IPS-18a (cell line): ENCODE results near the gene WDHD1.
"Not testable (repeated sequence)": the region's sequence is repeated elsewhere in the genome, so short reads cannot be mapped to it uniquely, and the experiment has no call there.

Source experiments
- H3K27ac ChIP-seq: one replicate; pipeline ENCODE4 v1.5.1; 2013; ENCODE audit warnings: low read length
- H3K27me3 ChIP-seq: one replicate; pipeline ENCODE4 v1.6.1; 2013; ENCODE audit warnings: mild to moderate bottlenecking, low read length; ENCODE audit not compliant: control insufficient read depth, insufficient read depth
- H3K36me3 ChIP-seq: one replicate; pipeline ENCODE4 v1.6.1; 2013; ENCODE audit warnings: low read depth, low read length; ENCODE audit not compliant: control insufficient read depth
- H3K4me1 ChIP-seq: one replicate; pipeline ENCODE4 v1.6.1; 2013; ENCODE audit warnings: low read depth, low read length; ENCODE audit not compliant: control insufficient read depth
- H3K4me3 ChIP-seq: one replicate; pipeline ENCODE4 v1.5.1; 2013; ENCODE audit warnings: low read length
- H3K9ac ChIP-seq: one replicate; pipeline ENCODE4 v1.6.1; 2013; ENCODE audit warnings: mild to moderate bottlenecking, low read length, moderate library complexity
- H3K9me3 ChIP-seq: one replicate; pipeline ENCODE4 v1.6.1; 2013; ENCODE audit warnings: low read depth, low read length; ENCODE audit not compliant: control insufficient read depth

WDHD1 gene

DNA sequence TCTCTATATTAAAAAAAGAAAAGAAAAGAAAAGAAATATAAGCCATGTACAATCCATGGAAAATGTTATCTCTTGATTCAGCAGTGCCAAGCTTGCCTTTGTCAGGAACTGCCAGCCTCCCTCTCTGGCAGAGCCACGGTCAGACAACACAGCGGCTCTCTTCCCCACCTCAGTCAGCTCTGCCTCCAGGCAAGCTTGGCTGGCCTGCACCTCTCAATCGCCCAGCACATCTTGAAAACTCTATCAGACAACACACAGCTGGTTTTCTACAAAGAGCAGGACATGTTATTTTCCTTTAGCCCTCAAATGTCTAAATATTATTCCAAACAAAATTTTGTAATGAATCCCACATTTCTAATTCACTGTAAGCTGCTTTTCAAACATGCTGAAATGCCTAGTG is 104.3 kb downstream of the WDHD1 start:
- H3K27me3 ChIP-seq, result no peaks in the 10 kb centered on the region
- H3K9ac ChIP-seq, result no peak overlapping the region
- H3K27ac ChIP-seq, result no peak overlapping the region
- H3K4me3 ChIP-seq, result no peak overlapping the region
- H3K9me3 ChIP-seq, result no peaks in the 10 kb centered on the region
- H3K36me3 ChIP-seq, result no peaks in the 10 kb centered on the region
- H3K4me1 ChIP-seq, result no peaks in the 10 kb centered on the region

DNA sequence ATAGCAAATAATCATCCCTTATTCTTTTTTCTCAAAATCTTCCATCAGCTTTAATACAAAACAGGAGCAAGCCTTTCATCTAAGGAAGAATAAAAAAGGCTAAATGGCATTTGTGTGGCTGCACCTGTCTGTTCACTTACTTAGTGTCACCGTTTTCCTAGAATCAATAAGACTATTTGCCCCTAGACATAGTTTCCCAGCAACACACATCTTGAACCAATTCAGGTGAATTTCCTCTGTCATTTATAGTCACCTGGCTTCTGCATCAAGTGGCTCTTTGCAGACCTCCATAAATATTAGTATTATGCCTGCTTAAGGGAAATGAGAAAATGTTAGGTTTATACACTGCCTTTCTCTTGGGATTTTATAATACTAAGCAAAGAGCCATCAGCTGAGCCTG is 106.8 kb downstream of the WDHD1 start:
- H3K36me3 ChIP-seq, result no peaks in the 10 kb centered on the region
- H3K4me1 ChIP-seq, result no peaks in the 10 kb centered on the region
- no peak overlapping the region for H3K27ac ChIP-seq
- no peaks in the 10 kb centered on the region for H3K9me3 ChIP-seq
- H3K9ac ChIP-seq, result no peak overlapping the region
- no peak overlapping the region for H3K4me3 ChIP-seq
- no peaks in the 10 kb centered on the region for H3K27me3 ChIP-seq

DNA sequence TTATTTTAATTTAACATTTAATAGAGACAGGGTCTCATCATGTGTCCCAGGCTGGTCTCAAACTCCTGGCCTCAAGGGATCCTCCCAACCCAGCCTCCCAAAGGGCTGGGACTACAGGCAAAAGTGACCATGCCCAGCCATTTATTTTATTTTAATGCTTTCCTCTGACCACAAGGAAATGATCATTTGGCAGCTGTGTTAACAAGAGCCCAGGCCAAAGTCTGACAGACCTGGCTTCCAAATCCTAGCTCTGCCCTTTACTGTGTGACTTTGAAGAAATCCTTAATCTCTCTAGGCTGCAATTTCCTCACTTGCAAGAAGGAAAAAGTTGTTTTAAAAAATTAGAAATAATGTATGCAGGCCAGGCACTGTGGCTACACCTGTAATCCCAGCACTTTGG is 107.6 kb downstream of the WDHD1 start:
- Histone ChIP-seq H3K4me1 (no peaks in the 10 kb centered on the region), H3K27ac (no peak overlapping the region), H3K27me3 (no peaks in the 10 kb centered on the region), H3K4me3 (no peak overlapping the region), H3K36me3 (no peaks in the 10 kb centered on the region), H3K9ac (no peak overlapping the region), H3K9me3 (no peaks in the 10 kb centered on the region)

DNA sequence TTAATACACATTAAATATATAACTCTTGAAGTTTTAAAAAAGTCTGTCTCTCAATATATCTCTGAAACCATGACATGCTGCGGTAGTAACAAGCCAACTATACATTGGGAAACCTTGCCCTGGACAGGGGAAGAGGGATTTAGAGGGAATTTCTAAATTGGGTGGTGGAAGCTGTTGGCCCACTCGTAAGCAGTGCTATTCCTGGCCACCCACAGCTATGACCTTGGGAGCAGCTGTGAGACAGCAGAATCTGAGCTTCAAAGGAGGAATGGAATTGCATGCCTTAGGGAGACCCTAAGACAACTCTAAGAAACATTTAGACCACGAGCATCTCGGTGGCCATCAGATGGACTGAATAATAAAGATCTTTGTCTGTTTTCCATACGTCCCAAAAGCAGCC is 108.5 kb downstream of the WDHD1 start:
- Histone ChIP-seq H3K36me3 (no peaks in the 10 kb centered on the region), H3K27ac (no peak overlapping the region), H3K27me3 (no peaks in the 10 kb centered on the region), H3K4me1 (no peaks in the 10 kb centered on the region), H3K9ac (no peak overlapping the region), H3K4me3 (no peak overlapping the region), H3K9me3 (no peaks in the 10 kb centered on the region)

DNA sequence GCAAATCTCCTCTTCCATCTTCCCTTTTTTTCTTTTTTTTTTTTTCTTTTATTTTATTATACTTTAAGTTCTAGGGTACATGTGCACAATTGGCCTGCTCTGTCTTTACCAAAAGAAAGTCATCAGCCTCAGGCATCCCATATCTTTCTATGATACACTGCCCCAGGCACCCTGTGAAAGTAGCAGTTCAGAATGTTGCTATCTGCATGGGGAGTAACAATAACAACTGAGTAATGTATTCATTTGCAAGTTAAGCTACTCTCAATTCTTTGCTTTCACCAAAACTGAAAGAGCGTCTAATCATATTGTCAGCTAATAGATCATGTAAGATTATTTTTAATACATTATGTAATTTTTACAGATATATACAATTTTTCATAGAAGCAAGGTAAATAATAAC is 110.8 kb downstream of the WDHD1 start:
- Histone ChIP-seq H3K27ac (no peak overlapping the region), H3K9me3 (no peaks in the 10 kb centered on the region), H3K9ac (no peak overlapping the region), H3K27me3 (no peaks in the 10 kb centered on the region), H3K4me3 (no peak overlapping the region), H3K36me3 (no peaks in the 10 kb centered on the region), H3K4me1 (no peaks in the 10 kb centered on the region)

DNA sequence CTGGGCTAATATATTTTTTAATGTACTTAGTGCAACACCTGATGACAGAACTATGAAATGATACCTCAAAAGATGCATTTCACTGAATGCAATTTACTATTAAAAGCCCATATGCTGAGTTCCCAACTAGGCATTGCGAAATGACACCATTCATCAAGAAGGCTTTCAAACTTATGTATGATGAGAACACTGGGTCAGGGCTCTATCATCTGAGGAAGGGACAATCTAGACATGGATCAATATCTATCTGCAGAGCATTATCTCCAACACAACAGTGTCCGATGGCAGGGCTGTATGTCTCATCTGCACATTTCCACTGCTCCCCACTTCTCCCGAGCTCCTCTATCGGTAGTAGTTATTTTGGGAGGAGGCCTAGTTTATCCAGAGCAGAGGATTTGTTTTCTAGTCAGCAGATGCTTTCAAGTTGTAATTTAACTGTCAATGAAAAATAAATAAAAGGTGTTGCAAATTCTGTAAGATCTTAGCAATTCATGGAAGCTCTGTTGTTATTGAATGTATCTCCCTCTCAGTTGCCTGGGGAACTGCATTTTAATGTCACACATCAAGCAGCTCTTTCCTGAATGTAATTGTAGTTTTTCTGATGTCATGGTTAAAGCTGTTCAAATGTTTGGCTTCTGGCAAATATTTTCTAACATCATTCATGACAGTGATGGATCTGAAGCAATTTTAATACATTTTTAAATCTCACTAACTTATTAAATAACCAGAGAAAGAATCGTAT is 116.9 kb downstream of the WDHD1 start:
- Histone ChIP-seq H3K4me1 (no peaks in the 10 kb centered on the region), H3K36me3 (no peaks in the 10 kb centered on the region), H3K27me3 (no peaks in the 10 kb centered on the region), H3K9me3 (no peaks in the 10 kb centered on the region), H3K9ac (no peak overlapping the region), H3K4me3 (no peak overlapping the region), H3K27ac (no peak overlapping the region)

DNA sequence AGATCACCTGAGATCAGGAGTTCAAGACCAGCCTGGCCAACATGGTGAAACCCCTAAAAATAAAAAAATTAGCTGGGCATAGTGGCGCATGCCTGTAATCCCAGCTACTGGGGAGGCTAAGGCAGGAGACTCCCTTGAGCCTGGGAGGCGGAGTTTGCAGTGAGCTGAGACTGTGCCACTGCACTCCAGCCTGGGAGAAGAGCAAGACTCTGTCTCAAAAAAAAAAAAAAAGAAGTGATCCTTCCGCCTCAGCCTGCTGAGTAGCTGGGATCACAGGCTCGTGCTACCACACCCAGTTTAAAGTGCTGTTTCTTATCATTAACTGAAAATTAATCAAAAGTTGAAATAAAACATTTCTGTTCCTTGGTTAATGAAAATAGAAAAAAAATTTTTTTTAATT is 117.9 kb downstream of the WDHD1 start:
- not testable (repeated sequence) for H3K4me1 ChIP-seq, H3K9me3 ChIP-seq, H3K27me3 ChIP-seq, H3K9ac ChIP-seq, H3K36me3 ChIP-seq, H3K4me3 ChIP-seq, H3K27ac ChIP-seq

DNA sequence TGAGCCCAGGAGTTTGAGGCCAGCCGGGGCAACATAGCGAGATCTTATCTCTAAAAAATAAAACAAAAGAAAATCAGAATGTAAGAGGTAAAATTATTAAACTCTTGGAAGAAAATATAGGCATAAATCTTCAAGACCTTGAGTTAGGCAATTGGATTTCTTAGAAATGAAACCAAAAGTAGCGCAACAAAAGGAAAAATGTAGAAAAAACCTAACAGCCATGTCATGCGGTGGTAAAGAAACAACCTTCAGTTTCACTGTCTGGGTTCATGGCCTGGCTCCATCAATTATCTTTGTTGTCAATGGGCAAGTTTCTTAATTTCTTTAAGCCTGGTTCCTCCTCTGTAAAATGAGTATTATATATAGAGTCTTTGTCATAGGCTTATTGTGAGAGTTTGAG is 118.7 kb downstream of the WDHD1 start:
- no peak overlapping the region for H3K9ac ChIP-seq
- peaks cover 6% of the 10 kb centered on the region for H3K27me3 ChIP-seq
- H3K36me3 ChIP-seq, result no peaks in the 10 kb centered on the region
- H3K4me3 ChIP-seq, result no peak overlapping the region
- H3K4me1 ChIP-seq, result no peaks in the 10 kb centered on the region
- H3K9me3 ChIP-seq, result no peaks in the 10 kb centered on the region
- H3K27ac ChIP-seq, result no peak overlapping the region

DNA sequence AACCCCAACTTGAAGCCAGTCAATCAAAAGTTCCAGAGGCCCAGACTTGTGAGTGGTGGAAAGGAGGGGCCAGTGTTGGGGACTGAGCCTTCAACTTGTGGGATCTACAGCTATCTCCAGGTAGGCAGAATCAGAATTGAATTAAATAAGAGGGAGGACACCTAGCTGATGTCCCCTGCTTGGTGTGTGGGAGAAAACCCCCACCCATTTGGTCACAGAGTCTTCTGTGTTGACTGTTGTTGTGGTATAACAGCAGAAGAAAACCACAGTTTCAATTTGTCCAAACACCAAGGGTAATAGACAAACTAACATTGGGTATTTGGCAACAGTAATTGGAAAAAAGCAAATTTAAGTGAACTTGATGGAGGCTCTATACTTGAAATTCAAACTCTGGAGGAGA is 120.8 kb downstream of the WDHD1 start:
- Histone ChIP-seq H3K36me3 (no peaks in the 10 kb centered on the region), H3K4me3 (no peak overlapping the region), H3K27me3 (peaks cover 21% of the 10 kb centered on the region), H3K9ac (no peak overlapping the region), H3K9me3 (no peaks in the 10 kb centered on the region), H3K27ac (no peak overlapping the region), H3K4me1 (no peaks in the 10 kb centered on the region)

DNA sequence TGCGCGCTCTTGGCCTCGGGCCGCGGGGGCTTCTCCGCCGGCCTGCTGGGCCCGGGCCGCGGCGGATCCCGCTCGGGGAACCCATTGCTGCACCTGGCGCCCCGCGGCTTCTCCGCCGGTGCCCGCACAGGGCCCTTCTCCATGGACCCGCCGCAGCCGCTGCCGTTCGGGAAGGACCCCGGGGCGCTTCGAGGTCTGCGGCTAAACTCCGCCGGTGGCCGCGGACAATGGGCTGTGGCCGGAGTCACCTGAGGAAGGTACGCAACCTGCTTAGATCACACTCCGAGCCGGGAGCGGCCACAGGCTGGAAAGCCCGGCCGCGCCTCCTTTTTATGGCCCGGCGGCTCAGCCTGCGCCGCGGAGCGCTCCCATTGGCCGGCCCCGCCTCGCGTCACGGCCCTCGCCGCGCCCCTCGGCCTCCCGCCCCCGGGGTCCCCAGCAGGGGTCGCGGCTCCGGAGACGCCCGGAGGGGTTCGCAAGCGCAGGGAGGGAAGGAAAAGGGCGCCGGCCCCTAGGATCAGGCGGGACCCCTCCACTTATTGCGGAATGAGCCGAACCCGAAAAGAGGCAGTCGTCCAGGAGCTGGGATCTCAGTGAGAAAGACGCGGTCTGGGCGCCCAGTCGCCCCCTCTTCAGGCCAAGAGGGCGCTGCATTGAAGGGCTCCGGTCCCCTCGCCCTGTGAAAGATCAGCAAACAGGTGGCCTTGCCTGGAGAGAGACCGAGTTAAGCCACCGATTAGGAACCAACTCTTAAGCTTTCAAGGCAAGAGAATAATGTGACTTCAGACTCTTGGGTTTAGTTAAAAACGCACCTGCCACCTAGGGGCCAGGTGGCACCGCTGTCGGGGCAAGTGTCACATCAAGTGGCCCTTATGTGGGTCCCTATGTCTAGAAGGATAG is 124.1 kb downstream of the WDHD1 start, which contains the start of gene GCH1:
Gene GCH1 (minus strand): TSS at position 306 of the 900 bp plus-strand sequence. CDS start 163 bp downstream, at position 143.
- H3K27me3 ChIP-seq, result peaks cover 30% of the 10 kb centered on the region
- no peaks in the 10 kb centered on the region for H3K4me1 ChIP-seq
- peak within 1 kb of the TSS; percentile 48 for H3K9ac ChIP-seq
- H3K4me3 ChIP-seq, result peak within 1 kb of the TSS; percentile 70
- H3K27ac ChIP-seq, result no peak within 1 kb of the TSS
- H3K9me3 ChIP-seq, result no peaks in the 10 kb centered on the region
- no peaks in the 10 kb centered on the region for H3K36me3 ChIP-seq

DNA sequence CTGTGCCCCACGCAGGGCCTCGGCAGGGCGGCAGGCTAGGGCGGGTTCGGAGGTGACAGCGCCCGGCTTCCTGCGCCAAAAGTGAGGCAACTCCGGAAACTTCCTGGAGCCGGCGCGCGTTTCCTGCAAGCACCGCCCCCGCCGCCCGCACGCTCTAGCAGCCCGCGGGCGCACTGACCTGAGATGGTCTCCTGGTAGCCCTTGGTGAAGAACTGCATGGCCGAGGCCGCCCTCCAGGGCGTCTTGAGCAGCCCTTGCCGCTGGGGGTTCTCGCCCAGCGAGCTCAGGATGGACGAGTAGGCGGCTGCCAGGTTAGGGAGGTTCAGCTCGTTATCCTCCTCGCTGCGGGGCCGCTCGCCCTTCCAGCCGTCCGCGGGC is 124.8 kb downstream of the WDHD1 start:
- no peak overlapping the region for H3K27ac ChIP-seq
- peak overlapping the region; percentile 48 for H3K9ac ChIP-seq
- no peaks in the 10 kb centered on the region for H3K36me3 ChIP-seq
- H3K9me3 ChIP-seq, result no peaks in the 10 kb centered on the region
- H3K27me3 ChIP-seq, result peaks cover 30% of the 10 kb centered on the region
- H3K4me1 ChIP-seq, result no peaks in the 10 kb centered on the region
- H3K4me3 ChIP-seq, result peak overlapping the region; percentile 70
